Amniotic stem cell (primary cell): Measurements from ENCODE around the gene MLLT3.

ENCODE experiments used
- DNase-seq: peaks from one replicate; lab custom pipeline; 2025; lab: John Stamatoyannopoulos, UW

The MLLT3 gene

GRCh38 chr9:20509466-20509865 is 112.8 kb downstream of the MLLT3 start:
- no peak for DNase-seq

GRCh38 chr9:20508242-20508641 is 114.1 kb downstream of the MLLT3 start:
- DNase-seq = no peak

GRCh38 chr9:20507431-20507830 is 114.9 kb downstream of the MLLT3 start:
- DNase-seq = no peak

GRCh38 chr9:20506099-20506900 is 116.0 kb downstream of the MLLT3 start:
- no peak for DNase-seq

GRCh38 chr9:20505574-20505973 is 116.7 kb downstream of the MLLT3 start:
- no peak for DNase-seq

- no peak for DNase-seq
Measured at GRCh38 chr9:20504930-20505329, 117.4 kb downstream of the MLLT3 start.

GRCh38 chr9:20500101-20500500 is 122.2 kb downstream of the MLLT3 start:
- DNase-seq = no peak

GRCh38 chr9:20499013-20499412 is 123.3 kb downstream of the MLLT3 start:
- DNase-seq = no peak

GRCh38 chr9:20496328-20496727 is 126.0 kb downstream of the MLLT3 start:
- no peak for DNase-seq

- DNase-seq = no peak
Measured at GRCh38 chr9:20495098-20495497, 127.2 kb downstream of the MLLT3 start.

- DNase-seq = no peak
Measured at GRCh38 chr9:20494035-20494434, 128.3 kb downstream of the MLLT3 start.

- no peak for DNase-seq
Measured at GRCh38 chr9:20492772-20493171, 129.5 kb downstream of the MLLT3 start.

- DNase-seq = no peak
Measured at GRCh38 chr9:20491612-20492011, 130.7 kb downstream of the MLLT3 start.

- DNase-seq = no peak
Measured at GRCh38 chr9:20490246-20490834, 132.0 kb downstream of the MLLT3 start.

- no peak for DNase-seq
Measured at GRCh38 chr9:20488691-20489090, 133.6 kb downstream of the MLLT3 start.

- no peak for DNase-seq
Measured at GRCh38 chr9:20486552-20486951, 135.7 kb downstream of the MLLT3 start.

- DNase-seq = no peak
Measured at GRCh38 chr9:20481437-20481836, 140.9 kb downstream of the MLLT3 start.

- no peak for DNase-seq
Measured at GRCh38 chr9:20480249-20480648, 142.1 kb downstream of the MLLT3 start.

- no peak for DNase-seq
Measured at GRCh38 chr9:20479419-20480155, 142.7 kb downstream of the MLLT3 start.

GRCh38 chr9:20478786-20479185 is 143.5 kb downstream of the MLLT3 start:
- no peak for DNase-seq

GRCh38 chr9:20477940-20478620 is 144.2 kb downstream of the MLLT3 start:
- no peak for DNase-seq

GRCh38 chr9:20476912-20477521 is 145.3 kb downstream of the MLLT3 start:
- no peak for DNase-seq
